HepG2 (cell line): ENCODE data around the gene IFT172.

Experiments
- ASH2L ChIP-seq: fragments of 300-600, 200-600 bp; sonication (generic); IDR thresholded peaks from 2 replicates; pipeline ENCODE4 v1.7.0; 2017; ENCODE audit warnings: low read depth, mild to moderate bottlenecking, moderate library complexity, mixed read lengths, low read length; ENCODE audit not compliant: insufficient read length
- CTCF ChIP-seq: sonication (generic); formaldehyde crosslinking; IDR thresholded peaks from 2 replicates; pipeline ENCODE4 v1.5.0; 2020; ENCODE audit warnings: mild to moderate bottlenecking, missing genetic modification reagents, moderate library complexity
- JUN ChIP-seq: sonication (generic); formaldehyde crosslinking; IDR thresholded peaks from 2 replicates; pipeline ENCODE4 v1.4.0; 2020; ENCODE audit warnings: mild to moderate bottlenecking, missing genetic modification reagents
- TF ChIP-seq, protein P1 (sequence below): sonication (generic); formaldehyde crosslinking; IDR thresholded peaks from 2 replicates; pipeline ENCODE4 v1.8.1; 2023; ENCODE audit warnings: mild to moderate bottlenecking, inconsistent platforms, moderate library complexity, missing genetic modification reagents, borderline replicate concordance

- no peak for TF ChIP-seq JUN (CRISPR knock-in tag)
- TF ChIP-seq, protein P1, sequence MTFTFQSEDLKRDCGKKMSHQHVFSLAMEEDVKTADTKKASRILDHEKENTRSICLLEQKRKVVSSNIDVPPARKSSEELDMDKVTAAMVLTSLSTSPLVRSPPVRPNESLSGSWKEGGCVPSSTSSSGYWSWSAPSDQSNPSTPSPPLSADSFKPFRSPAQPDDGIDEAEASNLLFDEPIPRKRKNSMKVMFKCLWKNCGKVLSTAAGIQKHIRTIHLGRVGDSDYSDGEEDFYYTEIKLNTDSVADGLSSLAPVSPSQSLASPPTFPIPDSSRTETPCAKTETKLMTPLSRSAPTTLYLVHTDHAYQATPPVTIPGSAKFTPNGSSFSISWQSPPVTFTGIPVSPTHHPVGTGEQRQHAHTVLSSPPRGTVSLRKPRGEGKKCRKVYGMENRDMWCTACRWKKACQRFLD (CRISPR knock-in tag): no peak
- no peak for TF ChIP-seq ASH2L
- TF ChIP-seq CTCF: no peak
Measured at GRCh38 chr2:27442920-27443282, 46.6 kb downstream of the IFT172 start.
